HCT116 (cell line): ENCODE data around the gene HAT1.

Experiments used
- CEBPB ChIP-seq: IDR thresholded peaks from 2 replicates; pipeline ENCODE4 v1.6.1; 2012; ENCODE audit warnings: low read depth
- EGR1 ChIP-seq: IDR thresholded peaks from 2 replicates; pipeline ENCODE4 v1.6.1; 2012; ENCODE audit warnings: low read depth
- EZH2phosphoT487 ChIP-seq: fragments of 200-600 bp; IDR thresholded peaks from 2 replicates; pipeline ENCODE4 v1.6.1; 2018; ENCODE audit warnings: antibody characterized with exemption, borderline replicate concordance
- POLR2A ChIP-seq: IDR thresholded peaks from 2 replicates; pipeline ENCODE4 v1.7.0; 2011; ENCODE audit warnings: borderline replicate concordance; ENCODE audit not compliant: insufficient read depth, insufficient read length; ENCODE audit errors: extremely low read depth
- RAD21 ChIP-seq: IDR thresholded peaks from 2 replicates; pipeline ENCODE4 v1.6.1; 2012; ENCODE audit warnings: low read depth, mild to moderate bottlenecking
- SIN3A ChIP-seq: IDR thresholded peaks from 2 replicates; pipeline ENCODE4 v1.6.1; 2012; ENCODE audit warnings: low read depth
- SP1 ChIP-seq: IDR thresholded peaks from 2 replicates; pipeline ENCODE4 v1.6.1; 2012; ENCODE audit warnings: low read depth
- SRF ChIP-seq: IDR thresholded peaks from 2 replicates; pipeline ENCODE4 v1.6.1; 2012; ENCODE audit warnings: low read depth
- TF ChIP-seq, protein P1 (sequence below), 3 experiments: fragments of 200-600 bp in 1 of 3; sonication (generic) in 1 of 3; IDR thresholded peaks in 2 of 3; conservative IDR thresholded peaks in 1 of 3; 2 replicates each; pipeline ENCODE4 v1.5.1; 2012 to 2017; ENCODE audit warnings: low read depth in 2 of 3, low read length in 2 of 3, antibody characterized with exemption in 1 of 3, borderline replicate concordance in 1 of 3, control low read depth in 1 of 3, mild to moderate bottlenecking in 1 of 3, mixed read lengths in 1 of 3, mixed run types in 1 of 3, moderate library complexity in 1 of 3; ENCODE audit not compliant: insufficient read depth in 1 of 3
- TF ChIP-seq, protein P2 (sequence below): IDR thresholded peaks from 2 replicates; pipeline ENCODE4 v1.6.1; 2012; ENCODE audit warnings: low read depth
- TF ChIP-seq, protein P3 (sequence below): IDR thresholded peaks from 2 replicates; pipeline ENCODE4 v1.6.1; 2012

DNA sequence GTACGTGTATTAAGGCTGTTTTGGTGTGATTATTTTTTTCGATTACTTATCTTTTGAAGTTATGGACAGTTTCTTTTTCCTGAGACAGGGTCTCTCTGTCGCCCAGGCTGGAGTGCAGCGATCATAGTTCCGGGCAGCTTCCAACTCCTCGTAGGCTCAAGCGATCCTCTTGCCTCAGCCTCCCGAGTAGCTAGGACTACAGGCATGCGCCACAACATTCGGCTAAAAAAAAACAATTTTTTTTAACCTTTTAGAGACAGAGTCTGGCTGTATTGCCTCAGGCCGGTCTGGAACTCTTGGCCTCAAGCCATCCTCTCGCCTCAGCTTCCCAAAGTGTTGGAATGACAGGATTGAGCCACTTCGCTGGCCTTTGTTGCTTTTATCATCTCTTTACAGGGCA, 945 bp downstream of the HAT1 start:
- TF ChIP-seq POLR2A = no peak
- no peak for TF ChIP-seq EZH2phosphoT487
- TF ChIP-seq, protein P1, sequence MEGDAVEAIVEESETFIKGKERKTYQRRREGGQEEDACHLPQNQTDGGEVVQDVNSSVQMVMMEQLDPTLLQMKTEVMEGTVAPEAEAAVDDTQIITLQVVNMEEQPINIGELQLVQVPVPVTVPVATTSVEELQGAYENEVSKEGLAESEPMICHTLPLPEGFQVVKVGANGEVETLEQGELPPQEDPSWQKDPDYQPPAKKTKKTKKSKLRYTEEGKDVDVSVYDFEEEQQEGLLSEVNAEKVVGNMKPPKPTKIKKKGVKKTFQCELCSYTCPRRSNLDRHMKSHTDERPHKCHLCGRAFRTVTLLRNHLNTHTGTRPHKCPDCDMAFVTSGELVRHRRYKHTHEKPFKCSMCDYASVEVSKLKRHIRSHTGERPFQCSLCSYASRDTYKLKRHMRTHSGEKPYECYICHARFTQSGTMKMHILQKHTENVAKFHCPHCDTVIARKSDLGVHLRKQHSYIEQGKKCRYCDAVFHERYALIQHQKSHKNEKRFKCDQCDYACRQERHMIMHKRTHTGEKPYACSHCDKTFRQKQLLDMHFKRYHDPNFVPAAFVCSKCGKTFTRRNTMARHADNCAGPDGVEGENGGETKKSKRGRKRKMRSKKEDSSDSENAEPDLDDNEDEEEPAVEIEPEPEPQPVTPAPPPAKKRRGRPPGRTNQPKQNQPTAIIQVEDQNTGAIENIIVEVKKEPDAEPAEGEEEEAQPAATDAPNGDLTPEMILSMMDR (IDR thresholded peaks at IDR 0.05 in 2 of 3, conservative IDR thresholded peaks at IDR 0.05 in 1 of 3; ENCODE audit: borderline replicate concordance in 1 of 3, insufficient read depth in 1 of 3, low read depth in 2 of 3, low read length in 2 of 3) = no peak
- TF ChIP-seq CEBPB = no peak
- TF ChIP-seq, protein P2, sequence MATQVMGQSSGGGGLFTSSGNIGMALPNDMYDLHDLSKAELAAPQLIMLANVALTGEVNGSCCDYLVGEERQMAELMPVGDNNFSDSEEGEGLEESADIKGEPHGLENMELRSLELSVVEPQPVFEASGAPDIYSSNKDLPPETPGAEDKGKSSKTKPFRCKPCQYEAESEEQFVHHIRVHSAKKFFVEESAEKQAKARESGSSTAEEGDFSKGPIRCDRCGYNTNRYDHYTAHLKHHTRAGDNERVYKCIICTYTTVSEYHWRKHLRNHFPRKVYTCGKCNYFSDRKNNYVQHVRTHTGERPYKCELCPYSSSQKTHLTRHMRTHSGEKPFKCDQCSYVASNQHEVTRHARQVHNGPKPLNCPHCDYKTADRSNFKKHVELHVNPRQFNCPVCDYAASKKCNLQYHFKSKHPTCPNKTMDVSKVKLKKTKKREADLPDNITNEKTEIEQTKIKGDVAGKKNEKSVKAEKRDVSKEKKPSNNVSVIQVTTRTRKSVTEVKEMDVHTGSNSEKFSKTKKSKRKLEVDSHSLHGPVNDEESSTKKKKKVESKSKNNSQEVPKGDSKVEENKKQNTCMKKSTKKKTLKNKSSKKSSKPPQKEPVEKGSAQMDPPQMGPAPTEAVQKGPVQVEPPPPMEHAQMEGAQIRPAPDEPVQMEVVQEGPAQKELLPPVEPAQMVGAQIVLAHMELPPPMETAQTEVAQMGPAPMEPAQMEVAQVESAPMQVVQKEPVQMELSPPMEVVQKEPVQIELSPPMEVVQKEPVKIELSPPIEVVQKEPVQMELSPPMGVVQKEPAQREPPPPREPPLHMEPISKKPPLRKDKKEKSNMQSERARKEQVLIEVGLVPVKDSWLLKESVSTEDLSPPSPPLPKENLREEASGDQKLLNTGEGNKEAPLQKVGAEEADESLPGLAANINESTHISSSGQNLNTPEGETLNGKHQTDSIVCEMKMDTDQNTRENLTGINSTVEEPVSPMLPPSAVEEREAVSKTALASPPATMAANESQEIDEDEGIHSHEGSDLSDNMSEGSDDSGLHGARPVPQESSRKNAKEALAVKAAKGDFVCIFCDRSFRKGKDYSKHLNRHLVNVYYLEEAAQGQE = no peak
- TF ChIP-seq, protein P3, sequence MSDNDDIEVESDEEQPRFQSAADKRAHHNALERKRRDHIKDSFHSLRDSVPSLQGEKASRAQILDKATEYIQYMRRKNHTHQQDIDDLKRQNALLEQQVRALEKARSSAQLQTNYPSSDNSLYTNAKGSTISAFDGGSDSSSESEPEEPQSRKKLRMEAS = no peak
- no peak for TF ChIP-seq RAD21
- TF ChIP-seq SP1 = no peak
- TF ChIP-seq SRF = no peak
- no peak for TF ChIP-seq EGR1
- no peak for TF ChIP-seq SIN3A
